PFSK-1 (cell line): Measurements from ENCODE around the gene OR5AP2.

Experiments used
- FOXP2 ChIP-seq: optimal IDR thresholded peaks from 2 replicates; pipeline ENCODE3; 2011; ENCODE audit warnings: borderline replicate concordance, control low read depth, inconsistent platforms; ENCODE audit not compliant: insufficient read depth; ENCODE audit errors: extremely low read length, extremely low read depth
- POLR2AphosphoS5 ChIP-seq: IDR thresholded peaks from 2 replicates; pipeline ENCODE4 v1.6.1; 2012; ENCODE audit warnings: low read depth, mild to moderate bottlenecking, control low read depth, low read length, moderate library complexity
- SIN3A ChIP-seq: IDR thresholded peaks from 2 replicates; pipeline ENCODE4 v1.6.1; 2012; ENCODE audit warnings: mild to moderate bottlenecking, low read length, moderate library complexity, borderline replicate concordance; ENCODE audit not compliant: insufficient read depth
- TAF1 ChIP-seq: IDR thresholded peaks from 2 replicates; pipeline ENCODE4 v1.6.1; 2012; ENCODE audit warnings: low read length, control low read depth, borderline replicate concordance; ENCODE audit not compliant: insufficient read depth
- TF ChIP-seq, protein P1 (sequence below), 2 experiments: IDR thresholded peaks; 2 replicates each; pipeline versions ENCODE4 v1.6.1 to v1.8.0; 2011 to 2012; ENCODE audit warnings: low read depth in 2 of 2, low read length in 2 of 2, control low read depth in 1 of 2, inconsistent platforms in 1 of 2, mild to moderate bottlenecking in 1 of 2, moderate library complexity in 1 of 2; ENCODE audit not compliant: insufficient read depth in 1 of 2

OR5AP2 gene

DNA sequence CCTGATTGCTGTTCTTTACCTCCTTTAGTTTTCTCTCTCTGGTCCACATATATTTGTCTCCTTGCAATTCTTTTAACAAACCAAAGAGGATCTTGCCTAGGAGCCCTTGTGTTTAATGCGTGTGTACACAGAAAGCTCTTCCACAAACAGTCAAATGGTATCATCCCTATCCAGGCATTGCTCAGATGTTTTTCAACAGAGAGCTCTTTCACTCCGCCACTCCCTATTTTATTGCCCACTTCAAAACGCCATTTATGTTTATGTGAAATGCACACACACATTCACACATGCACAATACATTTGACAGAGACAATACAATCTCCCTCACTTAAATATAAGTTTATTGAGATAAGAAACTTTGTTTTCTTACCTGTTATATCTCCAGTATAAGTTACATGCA is 4.7 kb downstream of the OR5AP2 start:
- TF ChIP-seq, protein P1, sequence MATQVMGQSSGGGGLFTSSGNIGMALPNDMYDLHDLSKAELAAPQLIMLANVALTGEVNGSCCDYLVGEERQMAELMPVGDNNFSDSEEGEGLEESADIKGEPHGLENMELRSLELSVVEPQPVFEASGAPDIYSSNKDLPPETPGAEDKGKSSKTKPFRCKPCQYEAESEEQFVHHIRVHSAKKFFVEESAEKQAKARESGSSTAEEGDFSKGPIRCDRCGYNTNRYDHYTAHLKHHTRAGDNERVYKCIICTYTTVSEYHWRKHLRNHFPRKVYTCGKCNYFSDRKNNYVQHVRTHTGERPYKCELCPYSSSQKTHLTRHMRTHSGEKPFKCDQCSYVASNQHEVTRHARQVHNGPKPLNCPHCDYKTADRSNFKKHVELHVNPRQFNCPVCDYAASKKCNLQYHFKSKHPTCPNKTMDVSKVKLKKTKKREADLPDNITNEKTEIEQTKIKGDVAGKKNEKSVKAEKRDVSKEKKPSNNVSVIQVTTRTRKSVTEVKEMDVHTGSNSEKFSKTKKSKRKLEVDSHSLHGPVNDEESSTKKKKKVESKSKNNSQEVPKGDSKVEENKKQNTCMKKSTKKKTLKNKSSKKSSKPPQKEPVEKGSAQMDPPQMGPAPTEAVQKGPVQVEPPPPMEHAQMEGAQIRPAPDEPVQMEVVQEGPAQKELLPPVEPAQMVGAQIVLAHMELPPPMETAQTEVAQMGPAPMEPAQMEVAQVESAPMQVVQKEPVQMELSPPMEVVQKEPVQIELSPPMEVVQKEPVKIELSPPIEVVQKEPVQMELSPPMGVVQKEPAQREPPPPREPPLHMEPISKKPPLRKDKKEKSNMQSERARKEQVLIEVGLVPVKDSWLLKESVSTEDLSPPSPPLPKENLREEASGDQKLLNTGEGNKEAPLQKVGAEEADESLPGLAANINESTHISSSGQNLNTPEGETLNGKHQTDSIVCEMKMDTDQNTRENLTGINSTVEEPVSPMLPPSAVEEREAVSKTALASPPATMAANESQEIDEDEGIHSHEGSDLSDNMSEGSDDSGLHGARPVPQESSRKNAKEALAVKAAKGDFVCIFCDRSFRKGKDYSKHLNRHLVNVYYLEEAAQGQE (IDR thresholded peaks at IDR 0.05; ENCODE audit: insufficient read depth in 1 of 2, low read depth in 2 of 2, low read length in 2 of 2), result no peak
- TF ChIP-seq FOXP2 (no peak), POLR2AphosphoS5 (no peak), TAF1 (no peak), SIN3A (no peak)

DNA sequence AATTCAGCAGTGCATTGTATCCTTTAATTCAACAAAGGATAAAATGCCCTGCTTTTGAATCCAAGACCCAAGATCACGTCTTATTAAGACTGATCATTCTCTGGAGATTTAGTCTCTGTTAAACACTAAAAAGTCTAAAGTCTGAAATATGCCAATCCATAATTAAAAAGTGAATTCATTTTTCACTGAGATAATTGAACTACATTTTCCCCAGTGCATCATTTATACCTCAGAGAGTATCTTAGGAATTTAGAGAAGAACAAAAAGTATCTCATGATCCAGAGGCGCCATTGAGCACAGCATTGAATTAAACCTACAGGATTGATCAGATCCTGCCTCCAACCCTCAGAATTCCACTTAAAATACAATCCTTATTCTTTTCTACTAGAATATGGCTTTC is 5.4 kb downstream of the OR5AP2 start:
- TF ChIP-seq SIN3A, result no peak
- TF ChIP-seq, protein P1 (IDR thresholded peaks at IDR 0.05; ENCODE audit: insufficient read depth in 1 of 2, low read depth in 2 of 2, low read length in 2 of 2), result no peak

DNA sequence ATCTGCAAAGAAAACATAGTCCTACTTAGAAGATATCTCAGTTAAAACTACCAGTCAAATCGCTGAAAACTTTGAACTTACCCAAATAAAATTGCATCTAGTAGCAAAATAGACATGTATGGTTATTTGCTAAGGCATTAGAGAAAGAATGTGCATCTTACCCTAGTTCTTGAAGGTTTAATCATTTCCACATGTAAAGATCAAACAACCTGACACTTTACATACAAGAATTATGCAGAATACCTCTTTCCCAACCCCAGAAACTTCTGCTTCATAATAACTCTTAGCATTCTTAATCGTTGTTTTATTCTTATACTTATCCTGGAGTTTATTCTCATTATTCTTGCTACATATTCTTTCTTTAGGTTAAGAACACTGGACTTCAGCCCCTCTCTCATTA is 9.9 kb downstream of the OR5AP2 start:
- TF ChIP-seq POLR2AphosphoS5 (no peak), FOXP2 (no peak), SIN3A (no peak), TAF1 (no peak)
- TF ChIP-seq, protein P1 (IDR thresholded peaks at IDR 0.05; ENCODE audit: insufficient read depth in 1 of 2, low read depth in 2 of 2, low read length in 2 of 2), result no peak

DNA sequence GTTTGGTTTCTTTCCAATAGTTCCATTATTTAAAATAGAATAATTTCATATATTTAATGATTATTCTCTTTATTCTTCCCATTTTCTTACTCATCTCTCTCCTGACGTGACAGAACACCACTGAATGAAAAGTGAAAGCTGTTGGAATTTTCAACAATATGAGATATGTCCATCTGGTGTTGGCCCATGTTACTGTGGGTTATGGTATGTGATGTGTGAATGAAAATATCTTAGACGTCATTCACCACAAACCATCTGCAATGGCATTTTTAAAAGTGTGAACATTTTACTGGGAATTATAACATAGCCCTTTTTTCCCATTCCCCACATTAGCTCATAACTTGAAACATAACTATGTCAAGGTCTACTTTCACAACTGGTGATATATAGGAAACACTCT is 16.3 kb downstream of the OR5AP2 start:
- TF ChIP-seq FOXP2, result no peak
- no peak for TF ChIP-seq SIN3A
- TF ChIP-seq TAF1, result no peak
- no peak for TF ChIP-seq POLR2AphosphoS5
- TF ChIP-seq, protein P1 (IDR thresholded peaks at IDR 0.05; ENCODE audit: insufficient read depth in 1 of 2, low read depth in 2 of 2, low read length in 2 of 2), result no peak

DNA sequence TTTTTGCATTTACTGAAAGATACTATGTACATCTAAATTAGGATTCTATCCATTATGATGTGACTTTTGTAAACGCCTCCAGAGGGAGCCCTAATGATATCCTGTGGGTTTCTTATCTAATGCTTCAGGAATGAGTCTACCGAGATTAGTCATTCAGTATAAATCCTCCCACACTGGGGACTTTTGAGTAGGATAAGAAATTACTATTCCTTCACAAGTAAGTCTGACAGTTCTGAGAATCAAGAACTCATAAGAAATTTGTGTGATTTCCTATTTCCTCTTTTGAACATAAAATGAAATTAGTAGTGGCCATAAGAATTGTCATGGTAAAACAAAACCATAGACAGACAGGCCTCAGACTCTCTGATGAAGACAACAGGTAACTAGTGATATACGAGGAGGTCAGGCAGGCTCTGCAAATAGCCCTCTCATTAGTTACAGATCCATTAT is 17.6 kb downstream of the OR5AP2 start:
- TF ChIP-seq, protein P1 (IDR thresholded peaks at IDR 0.05; ENCODE audit: insufficient read depth in 1 of 2, low read depth in 2 of 2, low read length in 2 of 2), result no peak
- no peak for TF ChIP-seq FOXP2
- TF ChIP-seq POLR2AphosphoS5, result no peak
- no peak for TF ChIP-seq TAF1
- TF ChIP-seq SIN3A, result no peak
